GM21528 (cell line): ENCODE results near the gene CRYGC.

Experiments
- ATAC-seq: cut with Tn5 transposase; IDR thresholded peaks from one replicate; pipeline ENCODE4 v1.9.1; 2021; ENCODE audit warnings: mild to moderate bottlenecking, moderate library complexity; ENCODE audit not compliant: unreplicated experiment, low FRiP score

CRYGC gene

GRCh38 chr2:208129744-208130711 lies at the start of gene CRYGC:
Gene CRYGC, minus strand, starts transcription at chr2:208129828. Its CDS starts 36 bp downstream, at chr2:208129792.
- ATAC-seq, result no peak

- ATAC-seq, result no peak
Observed at GRCh38 chr2:208179028-208179609, 49.5 kb upstream of the CRYGC start.

- ATAC-seq, result no peak
Observed at GRCh38 chr2:208175840-208176153, 46.2 kb upstream of the CRYGC start.

GRCh38 chr2:208175069-208175839 lies 45.6 kb upstream of the CRYGC start:
- ATAC-seq, result peak; percentile 99

GRCh38 chr2:208174144-208174543 lies 44.5 kb upstream of the CRYGC start:
- ATAC-seq, result no peak

- ATAC-seq, result no peak
Observed at GRCh38 chr2:208172125-208172524, 42.5 kb upstream of the CRYGC start.

- no peak for ATAC-seq
Observed at GRCh38 chr2:208164951-208165755, 35.5 kb upstream of the CRYGC start.

GRCh38 chr2:208163489-208163888 lies 33.9 kb upstream of the CRYGC start, which contains the start of gene CRYGA:
Gene CRYGA, minus strand, starts transcription at chr2:208163589. Its CDS starts 33 bp downstream, at chr2:208163556.
- no peak for ATAC-seq

GRCh38 chr2:208156439-208156838 lies 26.8 kb upstream of the CRYGC start:
- ATAC-seq, result no peak

- no peak for ATAC-seq
Observed at GRCh38 chr2:208153156-208153555, 23.5 kb upstream of the CRYGC start.

GRCh38 chr2:208150956-208151355 lies 21.3 kb upstream of the CRYGC start:
- no peak for ATAC-seq

GRCh38 chr2:208150094-208150493 lies 20.5 kb upstream of the CRYGC start:
- no peak for ATAC-seq

- ATAC-seq, result no peak
Observed at GRCh38 chr2:208148803-208149202, 19.2 kb upstream of the CRYGC start.

- ATAC-seq, result no peak
Observed at GRCh38 chr2:208147759-208148158, 18.1 kb upstream of the CRYGC start.

GRCh38 chr2:208147008-208147407 lies 17.4 kb upstream of the CRYGC start:
- no peak for ATAC-seq

GRCh38 chr2:208146006-208146405 lies 16.4 kb upstream of the CRYGC start, which contains the start of gene CRYGB:
Gene CRYGB, minus strand, starts transcription at chr2:208146158. Its CDS starts 38 bp downstream, at chr2:208146120.
- no peak for ATAC-seq

GRCh38 chr2:208142925-208143799 lies 13.5 kb upstream of the CRYGC start:
- no peak for ATAC-seq

- ATAC-seq, result no peak
Observed at GRCh38 chr2:208142240-208142924, 12.8 kb upstream of the CRYGC start.

- ATAC-seq, result no peak
Observed at GRCh38 chr2:208139447-208139846, 9.8 kb upstream of the CRYGC start.
